ENCODE results near the gene MPP3.

Gene MPP3

DNA sequence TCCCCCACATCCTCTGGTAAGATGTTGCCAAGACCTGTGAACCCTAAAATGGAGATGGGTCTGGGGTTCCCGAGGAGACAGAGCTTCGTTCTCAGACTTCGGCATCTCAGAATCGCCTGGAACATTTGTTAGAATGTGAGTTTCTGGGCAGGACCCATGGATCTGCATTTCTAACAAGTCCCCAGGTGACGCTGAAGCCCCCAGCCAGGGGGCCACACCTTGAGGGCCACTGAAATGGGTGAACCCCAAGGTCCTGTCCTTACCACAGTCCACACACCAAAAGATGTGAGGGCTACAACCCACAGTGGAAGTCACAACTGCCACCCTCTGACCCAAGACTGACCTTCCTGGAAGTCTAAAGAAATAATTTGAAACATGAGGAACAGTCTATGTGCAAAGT lies 14.0 kb downstream of the MPP3 start:
- TF ChIP-seq, protein P1, sequence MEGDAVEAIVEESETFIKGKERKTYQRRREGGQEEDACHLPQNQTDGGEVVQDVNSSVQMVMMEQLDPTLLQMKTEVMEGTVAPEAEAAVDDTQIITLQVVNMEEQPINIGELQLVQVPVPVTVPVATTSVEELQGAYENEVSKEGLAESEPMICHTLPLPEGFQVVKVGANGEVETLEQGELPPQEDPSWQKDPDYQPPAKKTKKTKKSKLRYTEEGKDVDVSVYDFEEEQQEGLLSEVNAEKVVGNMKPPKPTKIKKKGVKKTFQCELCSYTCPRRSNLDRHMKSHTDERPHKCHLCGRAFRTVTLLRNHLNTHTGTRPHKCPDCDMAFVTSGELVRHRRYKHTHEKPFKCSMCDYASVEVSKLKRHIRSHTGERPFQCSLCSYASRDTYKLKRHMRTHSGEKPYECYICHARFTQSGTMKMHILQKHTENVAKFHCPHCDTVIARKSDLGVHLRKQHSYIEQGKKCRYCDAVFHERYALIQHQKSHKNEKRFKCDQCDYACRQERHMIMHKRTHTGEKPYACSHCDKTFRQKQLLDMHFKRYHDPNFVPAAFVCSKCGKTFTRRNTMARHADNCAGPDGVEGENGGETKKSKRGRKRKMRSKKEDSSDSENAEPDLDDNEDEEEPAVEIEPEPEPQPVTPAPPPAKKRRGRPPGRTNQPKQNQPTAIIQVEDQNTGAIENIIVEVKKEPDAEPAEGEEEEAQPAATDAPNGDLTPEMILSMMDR (IDR thresholded peaks at IDR 0.05; ENCODE audit: low read depth, low read length, missing control alignments), result no peak
- no peak overlapping the region for H3K4me3 ChIP-seq (ENCODE audit: low read depth, low read length)
- in situ Hi-C loops (cut with HindIII; ENCODE audit: low sequenced_read_pairs), result no loop called here
- DNase-seq (ENCODE audit: low read depth), result no peak

GRCh38 chr17:43817826-43818225 lies 15.1 kb downstream of the MPP3 start:
- TF ChIP-seq, protein P1 (IDR thresholded peaks at IDR 0.05; ENCODE audit: low read depth, low read length, missing control alignments), result no peak
- DNase-seq (ENCODE audit: low read depth), result no peak
- in situ Hi-C loops (cut with HindIII; ENCODE audit: low sequenced_read_pairs), result no loop called here
- no peak overlapping the region for H3K4me3 ChIP-seq (ENCODE audit: low read depth, low read length)

- H3K4me3 ChIP-seq (ENCODE audit: low read depth, low read length), result no peak overlapping the region
- TF ChIP-seq, protein P1 (IDR thresholded peaks at IDR 0.05; ENCODE audit: low read depth, low read length, missing control alignments), result no peak
- in situ Hi-C loops (cut with HindIII; ENCODE audit: low sequenced_read_pairs), result no loop called here
- DNase-seq (ENCODE audit: low read depth), result no peak
Observed at GRCh38 chr17:43816336-43817320, 16.3 kb downstream of the MPP3 start.

DNA sequence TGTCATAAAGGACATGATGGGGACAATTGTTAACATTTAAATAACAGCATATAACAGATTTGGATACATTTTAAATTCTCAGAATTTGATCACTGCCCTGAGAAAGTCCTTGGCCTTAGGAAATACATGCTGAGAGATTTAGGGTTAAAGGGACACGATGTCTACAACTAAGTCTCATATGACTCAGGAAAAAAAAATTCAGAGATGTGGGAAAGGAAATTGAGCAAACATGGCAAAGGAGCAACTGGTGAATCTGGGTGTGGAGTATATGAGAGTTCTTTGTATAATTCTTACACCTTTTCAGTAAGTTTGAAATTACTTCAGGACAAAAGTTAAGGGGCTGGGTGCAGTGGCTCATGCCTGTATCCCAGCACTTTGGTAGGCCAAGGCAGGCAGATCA lies 18.2 kb downstream of the MPP3 start:
- H3K4me3 ChIP-seq (ENCODE audit: low read depth, low read length), result no peak overlapping the region
- in situ Hi-C loops (cut with HindIII; ENCODE audit: low sequenced_read_pairs), result no loop called here
- peak; percentile 32 for DNase-seq (ENCODE audit: low read depth)
- TF ChIP-seq, protein P1 (IDR thresholded peaks at IDR 0.05; ENCODE audit: low read depth, low read length, missing control alignments), result no peak

- TF ChIP-seq, protein P1 (IDR thresholded peaks at IDR 0.05; ENCODE audit: low read depth, low read length, missing control alignments), result peak; percentile 23
- DNase-seq (ENCODE audit: low read depth), result no peak
- H3K4me3 ChIP-seq (ENCODE audit: low read depth, low read length), result no peak overlapping the region
- in situ Hi-C loops (cut with HindIII; ENCODE audit: low sequenced_read_pairs), result no loop called here
Observed at GRCh38 chr17:43814026-43814425, 18.9 kb downstream of the MPP3 start.

DNA sequence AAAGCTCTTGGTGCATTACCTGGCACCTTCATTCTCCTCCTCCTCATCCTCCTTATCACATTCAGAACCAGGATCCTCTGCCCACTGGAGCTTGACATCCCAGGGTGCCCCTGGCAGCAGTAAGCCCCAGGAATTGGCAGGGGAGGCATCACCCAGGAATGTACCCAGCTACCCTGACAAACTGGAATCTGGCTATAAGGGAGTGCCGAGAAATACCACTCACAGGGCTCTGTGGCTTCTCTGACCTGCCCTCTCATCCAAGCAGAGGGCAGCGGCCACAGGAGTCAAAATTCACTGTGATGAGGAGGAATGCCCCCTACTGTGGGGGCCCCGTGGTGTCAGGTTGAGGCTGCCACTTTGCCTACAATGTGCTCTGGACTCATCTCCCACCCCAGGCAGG lies 19.6 kb downstream of the MPP3 start:
- TF ChIP-seq, protein P1 (IDR thresholded peaks at IDR 0.05; ENCODE audit: low read depth, low read length, missing control alignments), result no peak
- H3K4me3 ChIP-seq (ENCODE audit: low read depth, low read length), result no peak overlapping the region
- no peak for DNase-seq (ENCODE audit: low read depth)
- in situ Hi-C loops (cut with HindIII; ENCODE audit: low sequenced_read_pairs), result no loop called here

All from astrocyte of the cerebellum (primary cell).